RKO (cell line): ENCODE measurements around the gene CYP4F11.
"Not testable (repeated sequence)": the region's sequence is repeated elsewhere in the genome, so short reads cannot be mapped to it uniquely, and the experiment has no call there.

Experiments
- DNase-seq: peaks from one replicate; pipeline ENCODE4 v3.0.0-alpha.2; 2016; ENCODE audit warnings: low spot score

Gene CYP4F11

GRCh38 chr19:15922021-15922420, 12.3 kb downstream of the CYP4F11 start:
- no peak for DNase-seq

- no peak for DNase-seq
These were observed 15.1 kb downstream of the CYP4F11 start for GRCh38 chr19:15919243-15919642.

- DNase-seq = no peak
These were observed 19.2 kb downstream of the CYP4F11 start for GRCh38 chr19:15915109-15915508.

GRCh38 chr19:15913830-15914229, 20.5 kb downstream of the CYP4F11 start:
- DNase-seq = no peak

- DNase-seq = no peak
These were observed 20.9 kb downstream of the CYP4F11 start for GRCh38 chr19:15913384-15913783.

- DNase-seq = no peak
These were observed 22.6 kb downstream of the CYP4F11 start for GRCh38 chr19:15911599-15912235.

GRCh38 chr19:15905026-15905425, 29.3 kb downstream of the CYP4F11 start:
- no peak for DNase-seq

GRCh38 chr19:15902898-15903297, 31.4 kb downstream of the CYP4F11 start:
- DNase-seq = not testable (repeated sequence)

- DNase-seq = no peak
These were observed 32.1 kb downstream of the CYP4F11 start for GRCh38 chr19:15902254-15902653.

- DNase-seq = no peak
These were observed 33.8 kb downstream of the CYP4F11 start for GRCh38 chr19:15900504-15900903.

GRCh38 chr19:15900032-15900431, 34.3 kb downstream of the CYP4F11 start:
- DNase-seq = not testable (repeated sequence)

- not testable (repeated sequence) for DNase-seq
These were observed 34.8 kb downstream of the CYP4F11 start for GRCh38 chr19:15899561-15899960.

GRCh38 chr19:15897738-15898276, 36.5 kb downstream of the CYP4F11 start, which contains the start of gene CYP4F2:
TSS of gene CYP4F2 (minus strand) at chr19:15898074. CDS start at chr19:15897611, 463 bp downstream.
- DNase-seq = no peak

GRCh38 chr19:15897026-15897737, 37.1 kb downstream of the CYP4F11 start:
- DNase-seq = no peak

GRCh38 chr19:15895876-15896430, 38.4 kb downstream of the CYP4F11 start:
- DNase-seq = no peak

GRCh38 chr19:15894359-15894758, 40.0 kb downstream of the CYP4F11 start:
- no peak for DNase-seq

GRCh38 chr19:15893477-15893876, 40.9 kb downstream of the CYP4F11 start:
- no peak for DNase-seq

- DNase-seq = no peak
These were observed 42.3 kb downstream of the CYP4F11 start for GRCh38 chr19:15892012-15892411.

- no peak for DNase-seq
These were observed 42.9 kb downstream of the CYP4F11 start for GRCh38 chr19:15891434-15891833.

- not testable (repeated sequence) for DNase-seq
These were observed 45.0 kb downstream of the CYP4F11 start for GRCh38 chr19:15889339-15889738.

- no peak for DNase-seq
These were observed 48.4 kb downstream of the CYP4F11 start for GRCh38 chr19:15885919-15886318.

GRCh38 chr19:15885167-15885566, 49.2 kb downstream of the CYP4F11 start:
- DNase-seq = no peak

- DNase-seq = not testable (repeated sequence)
These were observed 51.0 kb downstream of the CYP4F11 start for GRCh38 chr19:15883329-15883728.
